GM12801 (cell line): ENCODE data around the gene RPUSD4.

Experiments
- TF ChIP-seq, protein P1 (sequence below): IDR thresholded peaks from one replicate; pipeline ENCODE4 v1.5.1; 2011; ENCODE audit warnings: control low read depth; ENCODE audit not compliant: insufficient read length; ENCODE audit errors: extremely low read depth

The RPUSD4 gene

DNA sequence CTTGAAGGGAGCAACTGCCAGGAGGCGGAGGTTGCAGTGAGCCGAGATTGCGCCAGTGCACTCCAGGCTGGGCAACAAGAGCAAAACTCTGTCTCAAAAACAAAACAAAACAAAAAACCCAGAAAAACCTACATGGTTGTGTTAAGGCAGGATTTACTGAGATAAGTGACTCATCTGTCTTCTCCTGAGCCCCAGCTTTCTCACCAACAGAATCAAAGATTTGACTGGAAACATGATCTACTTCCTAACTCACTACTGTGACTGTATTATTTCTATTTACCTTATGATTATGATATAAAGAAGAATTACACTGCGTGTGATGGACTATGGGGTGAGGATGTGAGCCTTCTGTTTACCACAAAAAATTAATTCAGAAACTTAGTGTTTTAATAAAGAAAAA, 21.9 kb upstream of the RPUSD4 start:
- TF ChIP-seq, protein P1, sequence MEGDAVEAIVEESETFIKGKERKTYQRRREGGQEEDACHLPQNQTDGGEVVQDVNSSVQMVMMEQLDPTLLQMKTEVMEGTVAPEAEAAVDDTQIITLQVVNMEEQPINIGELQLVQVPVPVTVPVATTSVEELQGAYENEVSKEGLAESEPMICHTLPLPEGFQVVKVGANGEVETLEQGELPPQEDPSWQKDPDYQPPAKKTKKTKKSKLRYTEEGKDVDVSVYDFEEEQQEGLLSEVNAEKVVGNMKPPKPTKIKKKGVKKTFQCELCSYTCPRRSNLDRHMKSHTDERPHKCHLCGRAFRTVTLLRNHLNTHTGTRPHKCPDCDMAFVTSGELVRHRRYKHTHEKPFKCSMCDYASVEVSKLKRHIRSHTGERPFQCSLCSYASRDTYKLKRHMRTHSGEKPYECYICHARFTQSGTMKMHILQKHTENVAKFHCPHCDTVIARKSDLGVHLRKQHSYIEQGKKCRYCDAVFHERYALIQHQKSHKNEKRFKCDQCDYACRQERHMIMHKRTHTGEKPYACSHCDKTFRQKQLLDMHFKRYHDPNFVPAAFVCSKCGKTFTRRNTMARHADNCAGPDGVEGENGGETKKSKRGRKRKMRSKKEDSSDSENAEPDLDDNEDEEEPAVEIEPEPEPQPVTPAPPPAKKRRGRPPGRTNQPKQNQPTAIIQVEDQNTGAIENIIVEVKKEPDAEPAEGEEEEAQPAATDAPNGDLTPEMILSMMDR, result no peak

DNA sequence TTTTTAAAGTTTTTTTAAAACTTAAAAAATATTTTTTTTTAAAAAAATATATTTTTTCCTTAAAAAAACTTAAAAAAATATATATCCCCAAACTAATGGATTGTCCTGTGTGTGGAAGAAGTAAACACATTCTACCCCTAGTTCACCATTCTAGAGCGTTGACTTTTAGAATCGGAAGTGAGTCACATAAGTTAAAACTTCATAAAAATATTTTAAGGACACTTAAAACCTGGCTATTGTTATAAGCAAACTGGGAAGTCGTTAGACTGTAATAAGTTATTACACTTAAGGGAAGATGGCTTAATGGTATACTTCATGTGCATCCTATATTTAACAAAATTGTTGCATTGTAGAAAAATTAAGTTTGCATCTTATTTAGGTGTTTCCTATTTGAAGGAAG, 21.2 kb upstream of the RPUSD4 start:
- TF ChIP-seq, protein P1, result no peak

DNA sequence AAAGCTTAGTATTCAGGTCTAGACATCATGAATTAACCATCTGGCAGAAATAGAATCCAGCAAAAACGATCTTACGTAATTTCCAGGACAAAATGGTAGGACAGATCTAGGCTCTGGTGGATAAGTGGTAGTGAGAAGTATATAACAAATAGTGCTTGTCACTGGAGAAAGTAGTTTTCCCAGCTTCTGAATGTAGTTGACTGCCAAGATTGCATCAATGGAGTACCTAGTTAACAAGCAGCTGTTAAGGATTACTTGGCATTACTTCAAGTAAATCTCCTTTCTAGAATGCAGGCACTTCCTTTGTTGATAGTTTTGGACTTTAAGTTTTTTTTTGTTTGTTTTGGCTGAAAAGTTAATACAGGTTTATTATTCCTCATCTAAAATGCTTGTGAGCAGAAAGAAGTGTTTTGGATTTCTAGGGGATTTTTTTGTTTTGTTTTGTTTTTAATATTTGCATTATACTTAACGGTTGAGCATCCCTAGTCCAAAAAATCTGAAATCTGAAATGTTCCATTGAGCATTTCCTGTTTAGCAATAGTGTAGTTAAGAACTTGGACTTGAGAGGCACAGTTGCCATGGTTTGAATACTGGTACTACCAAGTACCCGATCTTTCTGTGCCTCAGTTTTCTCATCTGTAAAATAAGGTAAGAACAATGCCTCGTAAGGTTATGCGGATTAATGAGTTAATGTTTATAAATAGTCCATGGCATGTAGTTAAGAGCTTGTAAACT, 20.4 kb upstream of the RPUSD4 start:
- TF ChIP-seq, protein P1, result no peak

DNA sequence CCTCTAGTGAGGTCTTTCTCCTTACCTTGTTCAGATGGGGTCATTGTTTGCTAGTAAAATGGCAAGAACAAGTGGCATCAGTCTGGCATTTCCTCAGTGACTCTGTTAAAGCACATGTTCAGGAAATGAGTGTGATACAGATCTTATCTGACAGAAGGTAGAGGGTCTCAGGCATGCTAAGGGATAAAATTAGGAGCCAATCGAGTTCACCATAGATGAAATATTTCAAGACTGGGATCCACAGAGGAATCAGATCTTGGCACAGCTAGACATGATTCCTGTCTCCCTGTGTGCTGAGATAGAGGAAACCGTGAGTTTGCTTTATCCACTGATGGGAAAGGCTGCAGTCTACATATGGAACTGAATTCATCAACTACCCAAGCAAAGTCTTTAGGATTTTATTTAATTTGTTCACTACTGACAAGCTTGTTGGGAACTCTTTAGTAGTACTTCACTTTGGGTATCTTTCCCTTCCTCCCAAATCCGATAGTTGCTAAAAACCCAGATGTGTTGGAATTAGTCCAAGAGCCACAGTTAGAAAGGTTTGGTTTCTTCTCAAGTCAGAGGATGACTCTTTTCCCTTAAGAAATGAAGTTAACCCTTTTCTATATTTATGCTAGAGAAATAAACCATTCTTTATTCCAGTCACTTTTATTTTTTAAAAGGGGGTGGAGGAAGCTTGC, 18.5 kb upstream of the RPUSD4 start:
- TF ChIP-seq, protein P1, result no peak

DNA sequence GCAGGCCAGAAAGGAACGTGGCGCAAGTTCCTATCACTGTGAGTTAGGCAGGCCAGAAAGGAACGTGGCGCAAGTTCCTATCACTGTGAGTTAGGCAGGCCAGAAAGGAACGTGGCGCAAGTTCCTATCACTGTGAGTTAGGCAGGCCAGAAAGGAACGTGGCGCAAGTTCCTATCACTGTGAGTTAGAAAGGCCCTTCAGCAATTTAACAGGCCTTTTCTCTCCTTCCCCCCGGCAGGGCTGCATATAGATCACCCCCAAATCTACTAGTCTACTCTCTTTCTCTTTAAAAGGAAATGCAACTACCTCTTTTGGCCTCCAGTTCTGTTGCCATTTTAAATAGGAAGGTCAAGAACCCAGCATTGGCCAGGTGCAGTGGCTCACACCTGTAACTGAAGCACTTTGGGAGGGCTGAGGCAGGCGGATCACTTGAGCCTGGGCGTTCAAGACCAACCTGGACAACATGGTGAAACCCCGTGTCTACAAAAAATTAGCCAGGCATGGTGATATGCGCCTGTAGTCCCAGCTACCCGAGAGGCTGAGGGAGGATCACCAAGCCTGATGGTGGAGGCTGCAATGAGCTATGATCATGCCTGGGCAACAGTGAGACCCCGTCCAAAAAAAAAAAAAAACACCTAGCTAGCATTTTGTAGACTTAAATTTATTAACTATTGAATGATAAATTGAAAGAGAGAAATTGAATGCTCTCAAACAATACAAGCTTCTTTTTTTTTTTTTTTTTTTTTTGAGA, 15.1 kb upstream of the RPUSD4 start:
- TF ChIP-seq, protein P1, result no peak

DNA sequence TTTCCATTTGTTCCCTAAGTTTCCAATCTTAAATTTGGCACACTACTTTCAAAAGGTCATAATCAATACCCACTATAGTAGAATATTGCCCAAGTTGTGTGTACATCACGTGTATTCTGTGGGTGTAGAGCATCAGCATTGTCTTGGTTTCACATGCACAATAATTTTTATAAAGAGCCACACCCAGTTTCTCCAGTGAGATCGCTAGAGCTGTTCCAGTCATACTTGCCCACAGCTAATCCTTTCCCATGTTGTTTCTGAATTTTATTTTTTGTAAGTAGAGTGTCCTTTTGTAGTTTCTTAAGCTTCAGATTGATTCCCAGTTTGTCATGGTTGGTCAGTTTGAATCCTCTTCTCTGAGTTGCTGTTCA, 13.8 kb upstream of the RPUSD4 start:
- TF ChIP-seq, protein P1, result no peak

DNA sequence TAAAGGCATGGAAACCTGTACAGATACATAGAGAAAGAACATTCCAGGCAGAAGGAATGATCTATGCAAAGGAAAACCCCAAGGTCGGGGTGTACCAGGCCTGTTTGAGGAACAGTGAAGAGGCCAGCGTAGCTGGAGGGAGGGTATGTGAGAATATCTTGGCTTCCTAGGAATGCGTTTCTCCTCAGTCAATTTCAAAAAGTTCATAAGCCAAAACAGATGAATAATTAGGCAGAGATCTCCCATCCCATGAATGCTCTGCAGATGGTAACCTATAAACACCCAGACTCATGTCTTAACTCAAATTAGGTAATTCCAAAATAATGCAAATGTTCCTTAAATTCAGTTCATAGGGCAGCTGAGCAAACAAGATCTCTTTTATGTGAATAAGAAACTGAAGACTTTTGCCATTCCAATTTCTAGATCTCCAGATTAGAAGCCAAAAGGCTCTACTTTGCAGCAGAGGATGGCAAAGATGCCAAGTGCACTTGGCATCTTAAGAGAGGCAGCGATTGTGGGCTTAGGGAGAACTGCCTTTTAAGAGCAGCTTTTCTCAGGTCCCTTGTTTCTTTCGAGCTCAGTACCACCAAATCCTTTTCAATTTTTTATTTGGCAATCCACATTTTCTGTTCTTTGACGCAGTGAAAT, 13.3 kb upstream of the RPUSD4 start:
- TF ChIP-seq, protein P1, result no peak
